ENCODE data around the gene VWCE.

The VWCE gene

DNA sequence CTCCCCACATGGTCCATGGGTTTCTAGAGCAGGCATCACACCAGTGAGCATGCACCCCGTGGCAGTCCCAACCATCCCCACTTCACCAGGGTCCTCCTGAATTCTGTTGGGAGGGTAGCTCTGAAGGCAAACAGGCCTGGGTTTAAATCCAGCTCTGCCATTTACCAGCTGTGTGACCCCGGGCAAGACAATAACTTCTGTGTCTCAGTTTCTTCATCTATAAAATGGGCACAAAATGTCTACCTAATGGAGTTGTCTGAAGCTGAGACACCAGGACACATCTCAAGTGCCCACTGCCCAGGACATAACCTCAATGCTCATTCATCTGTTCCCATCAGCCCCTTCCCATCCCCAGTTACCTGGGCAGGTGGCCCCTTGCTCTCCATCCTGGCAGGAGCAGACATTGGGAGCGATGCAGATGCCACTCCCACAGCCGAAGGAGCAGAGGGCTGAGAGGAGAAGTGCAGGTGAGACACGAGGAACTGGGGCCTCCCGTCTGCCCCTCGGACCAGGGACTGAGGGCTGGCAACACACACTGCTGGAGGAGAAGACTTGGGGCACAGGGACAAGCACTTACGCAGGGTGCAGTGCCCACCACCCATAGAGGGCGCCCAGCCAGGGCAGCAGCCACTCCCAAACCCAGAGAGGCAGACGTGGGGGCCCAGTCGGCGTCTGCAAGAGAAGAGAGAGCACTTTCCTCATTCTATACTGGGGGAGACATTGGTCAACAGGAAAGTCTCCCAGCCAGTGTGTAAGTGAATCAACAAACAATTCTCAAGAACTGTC is 4.0 kb downstream of the VWCE start:
- H3K27ac ChIP-seq (replicated peaks), result no peak overlapping the region
- peak in 1 of 2 experiments; percentile 12 for DNase-seq (ENCODE audit: low read depth in 1 of 2, low spot score in 1 of 2)
- no peak for TF ChIP-seq SPI1 (IDR thresholded peaks at IDR 0.05; ENCODE audit: borderline replicate concordance, low read depth)
- TF ChIP-seq GABPA (IDR thresholded peaks at IDR 0.05; ENCODE audit: low read depth), result no peak
- TF ChIP-seq, protein P1, sequence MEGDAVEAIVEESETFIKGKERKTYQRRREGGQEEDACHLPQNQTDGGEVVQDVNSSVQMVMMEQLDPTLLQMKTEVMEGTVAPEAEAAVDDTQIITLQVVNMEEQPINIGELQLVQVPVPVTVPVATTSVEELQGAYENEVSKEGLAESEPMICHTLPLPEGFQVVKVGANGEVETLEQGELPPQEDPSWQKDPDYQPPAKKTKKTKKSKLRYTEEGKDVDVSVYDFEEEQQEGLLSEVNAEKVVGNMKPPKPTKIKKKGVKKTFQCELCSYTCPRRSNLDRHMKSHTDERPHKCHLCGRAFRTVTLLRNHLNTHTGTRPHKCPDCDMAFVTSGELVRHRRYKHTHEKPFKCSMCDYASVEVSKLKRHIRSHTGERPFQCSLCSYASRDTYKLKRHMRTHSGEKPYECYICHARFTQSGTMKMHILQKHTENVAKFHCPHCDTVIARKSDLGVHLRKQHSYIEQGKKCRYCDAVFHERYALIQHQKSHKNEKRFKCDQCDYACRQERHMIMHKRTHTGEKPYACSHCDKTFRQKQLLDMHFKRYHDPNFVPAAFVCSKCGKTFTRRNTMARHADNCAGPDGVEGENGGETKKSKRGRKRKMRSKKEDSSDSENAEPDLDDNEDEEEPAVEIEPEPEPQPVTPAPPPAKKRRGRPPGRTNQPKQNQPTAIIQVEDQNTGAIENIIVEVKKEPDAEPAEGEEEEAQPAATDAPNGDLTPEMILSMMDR (IDR thresholded peaks at IDR 0.05; ENCODE audit: insufficient read depth, low read length), result no peak
- TF ChIP-seq POLR2AphosphoS5 (IDR thresholded peaks at IDR 0.05; ENCODE audit: low read depth), result no peak
- TF ChIP-seq, protein P2, sequence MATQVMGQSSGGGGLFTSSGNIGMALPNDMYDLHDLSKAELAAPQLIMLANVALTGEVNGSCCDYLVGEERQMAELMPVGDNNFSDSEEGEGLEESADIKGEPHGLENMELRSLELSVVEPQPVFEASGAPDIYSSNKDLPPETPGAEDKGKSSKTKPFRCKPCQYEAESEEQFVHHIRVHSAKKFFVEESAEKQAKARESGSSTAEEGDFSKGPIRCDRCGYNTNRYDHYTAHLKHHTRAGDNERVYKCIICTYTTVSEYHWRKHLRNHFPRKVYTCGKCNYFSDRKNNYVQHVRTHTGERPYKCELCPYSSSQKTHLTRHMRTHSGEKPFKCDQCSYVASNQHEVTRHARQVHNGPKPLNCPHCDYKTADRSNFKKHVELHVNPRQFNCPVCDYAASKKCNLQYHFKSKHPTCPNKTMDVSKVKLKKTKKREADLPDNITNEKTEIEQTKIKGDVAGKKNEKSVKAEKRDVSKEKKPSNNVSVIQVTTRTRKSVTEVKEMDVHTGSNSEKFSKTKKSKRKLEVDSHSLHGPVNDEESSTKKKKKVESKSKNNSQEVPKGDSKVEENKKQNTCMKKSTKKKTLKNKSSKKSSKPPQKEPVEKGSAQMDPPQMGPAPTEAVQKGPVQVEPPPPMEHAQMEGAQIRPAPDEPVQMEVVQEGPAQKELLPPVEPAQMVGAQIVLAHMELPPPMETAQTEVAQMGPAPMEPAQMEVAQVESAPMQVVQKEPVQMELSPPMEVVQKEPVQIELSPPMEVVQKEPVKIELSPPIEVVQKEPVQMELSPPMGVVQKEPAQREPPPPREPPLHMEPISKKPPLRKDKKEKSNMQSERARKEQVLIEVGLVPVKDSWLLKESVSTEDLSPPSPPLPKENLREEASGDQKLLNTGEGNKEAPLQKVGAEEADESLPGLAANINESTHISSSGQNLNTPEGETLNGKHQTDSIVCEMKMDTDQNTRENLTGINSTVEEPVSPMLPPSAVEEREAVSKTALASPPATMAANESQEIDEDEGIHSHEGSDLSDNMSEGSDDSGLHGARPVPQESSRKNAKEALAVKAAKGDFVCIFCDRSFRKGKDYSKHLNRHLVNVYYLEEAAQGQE (IDR thresholded peaks at IDR 0.05; ENCODE audit: insufficient replicate concordance, low read depth), result no peak
- no peak overlapping the region for H3K4me3 ChIP-seq (replicated peaks; ENCODE audit: insufficient read depth, low read length)
- H3K27me3 ChIP-seq (ENCODE audit: insufficient read depth, poor library complexity, severe bottlenecking), result peaks cover 13% of the 10 kb centered on the region

DNA sequence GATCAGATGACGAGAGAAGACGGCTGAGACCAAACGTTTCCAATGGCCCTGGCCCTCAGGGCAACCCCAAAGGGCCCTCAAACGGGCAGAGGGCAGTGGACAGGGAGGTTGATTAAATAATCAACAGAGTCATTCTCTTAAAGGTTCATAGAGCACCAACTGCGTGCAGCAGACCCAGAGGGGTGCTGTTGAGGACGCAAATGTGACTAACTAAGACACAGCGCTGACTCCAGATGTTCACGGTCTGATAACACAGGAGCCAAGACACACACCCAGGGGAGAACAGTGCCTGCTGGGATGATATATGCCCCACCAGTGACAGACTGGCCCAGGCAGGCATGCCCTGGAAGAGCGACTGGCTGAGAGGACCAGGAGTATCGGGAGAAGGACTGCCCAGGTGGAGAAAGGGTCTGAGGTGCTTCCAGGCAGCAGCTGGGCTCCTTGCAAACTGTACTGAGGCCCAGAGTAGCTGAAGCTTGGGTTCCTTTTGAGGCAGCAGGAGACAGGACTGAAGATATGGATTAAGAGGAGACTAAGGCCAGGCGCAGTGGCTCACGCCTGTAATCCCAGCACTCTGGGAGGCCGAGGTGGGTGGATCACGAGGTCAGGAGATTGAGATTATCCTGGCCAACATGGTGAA is 7.7 kb downstream of the VWCE start:
- no peak for DNase-seq (ENCODE audit: low read depth in 1 of 2, low spot score in 1 of 2)
- TF ChIP-seq, protein P2 (IDR thresholded peaks at IDR 0.05; ENCODE audit: insufficient replicate concordance, low read depth), result no peak
- TF ChIP-seq SPI1 (IDR thresholded peaks at IDR 0.05; ENCODE audit: borderline replicate concordance, low read depth) (no peak), POLR2AphosphoS5 (IDR thresholded peaks at IDR 0.05; ENCODE audit: low read depth) (no peak), GABPA (IDR thresholded peaks at IDR 0.05; ENCODE audit: low read depth) (no peak)
- TF ChIP-seq, protein P1 (IDR thresholded peaks at IDR 0.05; ENCODE audit: insufficient read depth, low read length), result no peak
- H3K4me3 ChIP-seq (replicated peaks; ENCODE audit: insufficient read depth, low read length), result no peak overlapping the region
- no peaks in the 10 kb centered on the region for H3K27me3 ChIP-seq (ENCODE audit: insufficient read depth, poor library complexity, severe bottlenecking)
- no peak overlapping the region for H3K27ac ChIP-seq (replicated peaks)

DNA sequence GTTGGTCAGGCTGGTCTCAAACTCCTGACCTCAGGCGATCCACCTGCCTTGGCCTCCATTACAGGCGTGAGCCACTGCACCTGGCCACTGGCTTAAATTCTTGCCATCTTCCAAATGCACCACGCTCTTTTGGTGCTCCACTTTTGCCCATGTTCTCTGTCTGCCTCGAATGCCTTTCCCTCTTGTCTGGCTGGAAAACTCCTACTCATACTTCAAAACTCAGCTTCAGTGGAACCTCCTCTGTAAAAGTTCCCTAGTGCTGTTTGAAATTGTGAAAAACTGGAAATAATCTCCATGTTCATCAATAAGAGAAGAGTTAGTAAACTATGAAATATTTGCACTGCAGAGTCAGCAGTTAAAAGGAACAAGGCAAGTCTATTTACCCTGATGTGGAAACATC is 11.5 kb downstream of the VWCE start:
- Histone ChIP-seq H3K27ac (replicated peaks) (no peak overlapping the region), H3K27me3 (ENCODE audit: insufficient read depth, poor library complexity, severe bottlenecking) (no peaks in the 10 kb centered on the region), H3K4me3 (replicated peaks; ENCODE audit: insufficient read depth, low read length) (no peak overlapping the region)
- TF ChIP-seq, protein P1 (IDR thresholded peaks at IDR 0.05; ENCODE audit: insufficient read depth, low read length), result no peak
- TF ChIP-seq SPI1 (IDR thresholded peaks at IDR 0.05; ENCODE audit: borderline replicate concordance, low read depth) (no peak), GABPA (IDR thresholded peaks at IDR 0.05; ENCODE audit: low read depth) (no peak), POLR2AphosphoS5 (IDR thresholded peaks at IDR 0.05; ENCODE audit: low read depth) (no peak)
- TF ChIP-seq, protein P2 (IDR thresholded peaks at IDR 0.05; ENCODE audit: insufficient replicate concordance, low read depth), result no peak
- no peak for DNase-seq (ENCODE audit: low read depth in 1 of 2, low spot score in 1 of 2)

All from HL-60 (cell line).